Lung (tissue), 12 donors: ENCODE measurements around the gene PXK. TPM values are rescaled to one million over a fixed set of nuclear protein-coding genes. Genes with fewer than 3 reads are reported as not detected.
A peak's percentile ranks its signal among the peaks of the same experiment; 100 is the strongest.

Experiments
- ATAC-seq: fragments of 200-7000 bp; cut with Tn5 transposase; one replicate; pipeline ENCODE4 v1.9.1; 2020; ENCODE audit warnings: moderate number of reproducible peaks; ENCODE audit not compliant: insufficient read depth, low FRiP score
- DNase-seq, 3 donors: peaks; one replicate each; pipeline ENCODE4 v3.0.0-alpha.2; 2013 to 2017
- H3K27ac ChIP-seq, 2 donors: one replicate each; pipeline ENCODE4 v1.5.1; 2013; ENCODE audit warnings: mild to moderate bottlenecking in 2 of 2, moderate library complexity in 2 of 2, control low read depth in 1 of 2, inconsistent platforms in 1 of 2, low read depth in 1 of 2, low read length in 1 of 2
- H3K27me3 ChIP-seq, 3 donors: one replicate each; pipeline ENCODE4 v1.5.1; 2013; ENCODE audit warnings: low read length in 2 of 3; ENCODE audit not compliant: control insufficient read depth in 3 of 3, insufficient read depth in 3 of 3
- H3K36me3 ChIP-seq, 4 donors: one replicate each; pipeline ENCODE4 v1.5.1; 2013; ENCODE audit warnings: low read length in 4 of 4, mild to moderate bottlenecking in 1 of 4, moderate library complexity in 1 of 4; ENCODE audit not compliant: control insufficient read depth in 4 of 4, insufficient read depth in 4 of 4
- H3K4me1 ChIP-seq, 5 donors: one replicate each; pipeline ENCODE4 v1.5.1; 2013; ENCODE audit warnings: low read length in 5 of 5, mild to moderate bottlenecking in 2 of 5, moderate library complexity in 1 of 5; ENCODE audit not compliant: control insufficient read depth in 5 of 5, insufficient read depth in 5 of 5
- H3K4me3 ChIP-seq: one replicate; pipeline ENCODE4 v1.5.1; 2013; ENCODE audit warnings: mild to moderate bottlenecking, control low read depth, moderate library complexity
- H3K9ac ChIP-seq, 2 donors: one replicate each; pipeline ENCODE4 v1.5.1; 2013; ENCODE audit warnings: low read length in 2 of 2, control low read depth in 1 of 2; ENCODE audit not compliant: insufficient read depth in 1 of 2
- H3K9me3 ChIP-seq, 4 donors: one replicate each; pipeline ENCODE4 v1.5.1; 2013; ENCODE audit warnings: low read length in 3 of 4, mild to moderate bottlenecking in 1 of 4, moderate library complexity in 1 of 4; ENCODE audit not compliant: control insufficient read depth in 4 of 4, insufficient read depth in 3 of 4
- CTCF ChIP-seq: IDR thresholded peaks from 2 replicates; pipeline ENCODE4 v1.5.1; 2012; ENCODE audit warnings: mild to moderate bottlenecking; ENCODE audit errors: control extremely low read depth, extremely low read depth
- WGBS, 2 donors: extraction: QIAGEN DNeasy Blood & Tissue Kit; methylation state at CpG; one replicate each; pipeline ENCODE4 v1.1.7; 2013; 5-methylcytosine and 5-hydroxymethylcytosine counted together
- polyA plus RNA-seq, 2 donors: library from polyadenylated mRNA; stranded (reverse); fragments of 200-250 nt; gene quantifications; one replicate each; pipeline ENCODE4 v1.2.1, GENCODE V29; 2013
- total RNA-seq, 2 donors: library from RNA; depleted of rRNA in 1 of 2; stranded (reverse); fragments of >200 nt in 1 of 2; gene quantifications; one replicate each; pipeline ENCODE4 v1.2.1, GENCODE V29; 2014 to 2021
- donor health status: control.
- donor health status: control.
- donor health status: Bipolar disorder and iron deficiency.
- donor health status: healthy.
- donor health status: DM: yes; HTN: yes; CAD: no.

PXK gene
- total and polyA plus RNA-seq, 4 donors = 6.0 to 41.7 (median 22.1) TPM

- ATAC-seq (no peak), DNase-seq (no peak)
- Histone ChIP-seq H3K9me3 (no peaks in the 10 kb centered on the region), H3K4me3 (no peak overlapping the region), H3K36me3 (no peaks in the 10 kb centered on the region), H3K4me1 (peaks cover 0 to 26% (median 5%) of the 10 kb centered on the region in 5 donors), H3K27ac (no peak overlapping the region), H3K27me3 (no peaks in the 10 kb centered on the region), H3K9ac (no peak overlapping the region)
- TF ChIP-seq CTCF = no peak
- WGBS, 2 donors = 84 to 89% methylated on average over 4 of the region's 4 CpGs
Observed at GRCh38 chr3:58331593-58332152, 1.0 kb upstream of the PXK start.

GRCh38 chr3:58333206-58334012 is 717 bp downstream of the PXK start:
- H3K36me3 ChIP-seq = no peaks in the 10 kb centered on the region
- DNase-seq (peak; percentile 43 to 59 (median 53)), ATAC-seq (no peak)
- peak overlapping the region; percentile 99 for H3K4me3 ChIP-seq
- no peak for TF ChIP-seq CTCF
- peaks cover 0 to 26% (median 7%) of the 10 kb centered on the region in 5 donors for H3K4me1 ChIP-seq
- H3K27me3 ChIP-seq = no peaks in the 10 kb centered on the region
- WGBS, 2 donors = 0 to 1% methylated on average over 37 of the region's 37 CpGs
- H3K9ac ChIP-seq = peak overlapping the region in 1 of 2 donors; percentile 63
- no peaks in the 10 kb centered on the region for H3K9me3 ChIP-seq
- peak overlapping the region; percentile 65 to 71 for H3K27ac ChIP-seq

GRCh38 chr3:58334013-58334321 is 1.3 kb downstream of the PXK start:
- WGBS, 2 donors = 26 to 27% methylated on average over 4 of the region's 4 CpGs
- Histone ChIP-seq H3K36me3 (peaks cover 0 to 1% (median 0%) of the 10 kb centered on the region in 4 donors), H3K27me3 (no peaks in the 10 kb centered on the region), H3K4me1 (peaks cover 0 to 26% (median 7%) of the 10 kb centered on the region in 5 donors), H3K4me3 (no peak overlapping the region), H3K9ac (peak overlapping the region in 1 of 2 donors; percentile 63), H3K27ac (no peak overlapping the region), H3K9me3 (no peaks in the 10 kb centered on the region)
- no peak for DNase-seq
- no peak for ATAC-seq
- TF ChIP-seq CTCF = no peak
